ENCODE results near the gene KAT6B.

DNA sequence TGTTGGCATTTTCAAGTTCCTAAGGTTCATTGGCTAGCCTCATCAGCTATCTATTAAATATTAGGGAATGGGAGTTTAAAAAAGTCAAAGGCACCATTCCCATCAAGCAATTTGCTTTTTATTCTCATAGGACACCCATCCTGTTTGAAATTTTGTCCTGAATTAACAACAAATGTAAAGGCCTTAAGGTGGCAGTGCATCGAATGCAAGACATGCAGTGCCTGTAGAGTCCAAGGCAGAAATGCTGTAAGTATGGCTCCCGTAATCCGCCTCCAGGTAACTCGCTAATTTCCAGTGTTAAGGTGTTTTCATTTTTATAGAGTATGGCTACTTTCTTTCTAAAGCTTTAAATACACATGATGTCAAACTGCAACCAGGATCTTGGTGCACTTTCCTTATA, 143.1 kb downstream of the KAT6B start:
- TF ChIP-seq, protein P1, sequence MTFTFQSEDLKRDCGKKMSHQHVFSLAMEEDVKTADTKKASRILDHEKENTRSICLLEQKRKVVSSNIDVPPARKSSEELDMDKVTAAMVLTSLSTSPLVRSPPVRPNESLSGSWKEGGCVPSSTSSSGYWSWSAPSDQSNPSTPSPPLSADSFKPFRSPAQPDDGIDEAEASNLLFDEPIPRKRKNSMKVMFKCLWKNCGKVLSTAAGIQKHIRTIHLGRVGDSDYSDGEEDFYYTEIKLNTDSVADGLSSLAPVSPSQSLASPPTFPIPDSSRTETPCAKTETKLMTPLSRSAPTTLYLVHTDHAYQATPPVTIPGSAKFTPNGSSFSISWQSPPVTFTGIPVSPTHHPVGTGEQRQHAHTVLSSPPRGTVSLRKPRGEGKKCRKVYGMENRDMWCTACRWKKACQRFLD (tag by site-specific recombination; IDR thresholded peaks at IDR 0.05) = no peak
- TF ChIP-seq, protein P2, sequence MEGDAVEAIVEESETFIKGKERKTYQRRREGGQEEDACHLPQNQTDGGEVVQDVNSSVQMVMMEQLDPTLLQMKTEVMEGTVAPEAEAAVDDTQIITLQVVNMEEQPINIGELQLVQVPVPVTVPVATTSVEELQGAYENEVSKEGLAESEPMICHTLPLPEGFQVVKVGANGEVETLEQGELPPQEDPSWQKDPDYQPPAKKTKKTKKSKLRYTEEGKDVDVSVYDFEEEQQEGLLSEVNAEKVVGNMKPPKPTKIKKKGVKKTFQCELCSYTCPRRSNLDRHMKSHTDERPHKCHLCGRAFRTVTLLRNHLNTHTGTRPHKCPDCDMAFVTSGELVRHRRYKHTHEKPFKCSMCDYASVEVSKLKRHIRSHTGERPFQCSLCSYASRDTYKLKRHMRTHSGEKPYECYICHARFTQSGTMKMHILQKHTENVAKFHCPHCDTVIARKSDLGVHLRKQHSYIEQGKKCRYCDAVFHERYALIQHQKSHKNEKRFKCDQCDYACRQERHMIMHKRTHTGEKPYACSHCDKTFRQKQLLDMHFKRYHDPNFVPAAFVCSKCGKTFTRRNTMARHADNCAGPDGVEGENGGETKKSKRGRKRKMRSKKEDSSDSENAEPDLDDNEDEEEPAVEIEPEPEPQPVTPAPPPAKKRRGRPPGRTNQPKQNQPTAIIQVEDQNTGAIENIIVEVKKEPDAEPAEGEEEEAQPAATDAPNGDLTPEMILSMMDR (tag by site-specific recombination; IDR thresholded peaks at IDR 0.05) = no peak

Measured in HEK293 (cell line).